WTC11 (cell line): ENCODE measurements around the gene TBPL2. TPM values are rescaled to one million over a fixed set of nuclear protein-coding genes. Genes with fewer than 3 reads are reported as not detected.

Experiments used
- ATAC-seq: fragments of 200-7000 bp; cut with Tn5 transposase; 2 replicates; pipeline ENCODE4 v1.10.0; 2021; ENCODE audit warnings: mild to moderate bottlenecking, moderate library complexity
- CTCF ChIA-PET: fragments of 300-600 bp; sonication (Branson Sonifier 250); formaldehyde crosslinking; loops from one replicate; lab custom pipeline; 2021; ENCODE audit warnings: antibody characterized with exemption; lab: Charles Lee
- POLR2A ChIA-PET: fragments of 350-600 bp; sonication (Branson Sonifier 250); formaldehyde crosslinking; loops from one replicate; lab custom pipeline; 2021; ENCODE audit warnings: antibody characterized with exemption; lab: Charles Lee
- DNase-seq: peaks from one replicate; pipeline ENCODE4 v3.0.0; 2021; ENCODE audit warnings: low spot score
- H3K27ac Mint-ChIP-seq: 2 replicates; pipeline ENCODE4 v1.8.0; 2021; ENCODE audit warnings: mixed read lengths
- H3K27me3 Mint-ChIP-seq: 2 replicates; pipeline ENCODE4 v1.8.0; 2021; ENCODE audit warnings: low read depth, mild to moderate bottlenecking, moderate library complexity, mixed read lengths
- H3K36me3 Mint-ChIP-seq: 2 replicates; pipeline ENCODE4 v1.8.0; 2021; ENCODE audit warnings: mixed read lengths
- H3K4me1 Mint-ChIP-seq: 2 replicates; pipeline ENCODE4 v1.8.0; 2022; ENCODE audit warnings: mixed read lengths
- H3K4me3 Mint-ChIP-seq: 2 replicates; pipeline ENCODE4 v1.8.0; 2021; ENCODE audit warnings: mild to moderate bottlenecking, moderate library complexity, mixed read lengths
- H3K9me3 Mint-ChIP-seq: 2 replicates; pipeline ENCODE4 v1.8.0; 2021; ENCODE audit warnings: mixed read lengths
- CBFB ChIP-seq: sonication (generic); formaldehyde crosslinking; IDR thresholded peaks from 2 replicates; pipeline ENCODE4 v1.8.1; 2022; ENCODE audit warnings: mild to moderate bottlenecking, low read depth, missing genetic modification reagents
- KAT7 ChIP-seq: sonication (generic); formaldehyde crosslinking; IDR thresholded peaks from 2 replicates; pipeline ENCODE4 v1.8.1; 2023; ENCODE audit warnings: missing genetic modification reagents, mild to moderate bottlenecking, borderline replicate concordance
- NFE2L1 ChIP-seq: sonication (generic); formaldehyde crosslinking; IDR thresholded peaks from 2 replicates; pipeline ENCODE4 v1.8.1; 2023; ENCODE audit warnings: missing genetic modification reagents
- NR3C1 ChIP-seq: sonication (generic); formaldehyde crosslinking; conservative IDR thresholded peaks from 2 replicates; pipeline ENCODE4 v1.8.1; 2023; ENCODE audit warnings: low read depth, mild to moderate bottlenecking, missing genetic modification reagents
- PRRX2 ChIP-seq: fragments of 250-450 bp; sonication (Bioruptor Pico); IDR thresholded peaks from 2 replicates; pipeline ENCODE4 v1.8.0; 2021; ENCODE audit warnings: mild to moderate bottlenecking
- TEAD4 ChIP-seq: sonication (generic); formaldehyde crosslinking; IDR thresholded peaks from 2 replicates; pipeline ENCODE4 v1.8.0; 2022; ENCODE audit warnings: mild to moderate bottlenecking, missing genetic modification reagents
- ZNF121 ChIP-seq: sonication (generic); formaldehyde crosslinking; IDR thresholded peaks from 2 replicates; pipeline ENCODE4 v1.8.0; 2023; ENCODE audit warnings: missing genetic modification reagents
- total RNA-seq: library from RNA; stranded (reverse); gene quantifications from 3 replicates; pipeline ENCODE4 v1.2.3, GENCODE V29; 2021
- TF ChIP-seq, protein P1 (sequence below): fragments of 250-450 bp; sonication (Bioruptor Pico); IDR thresholded peaks from 2 replicates; pipeline ENCODE4 v1.9.0; 2021; ENCODE audit warnings: mild to moderate bottlenecking
- TF ChIP-seq, protein P2 (sequence below): sonication (generic); formaldehyde crosslinking; IDR thresholded peaks from 2 replicates; pipeline ENCODE4 v1.8.1; 2023; ENCODE audit warnings: mild to moderate bottlenecking, missing genetic modification reagents
- TF ChIP-seq, protein P3 (sequence below): fragments of 250-450 bp; sonication (Bioruptor Pico); IDR thresholded peaks from 2 replicates; pipeline ENCODE4 v1.9.0; 2021; ENCODE audit warnings: mild to moderate bottlenecking
- TF ChIP-seq, protein P4 (sequence below): fragments of 250-450 bp; sonication (Bioruptor Pico); IDR thresholded peaks from 2 replicates; pipeline ENCODE4 v2.1.2; 2022; ENCODE audit warnings: mild to moderate bottlenecking, moderate library complexity
- TF ChIP-seq, protein P5 (sequence below): sonication (generic); formaldehyde crosslinking; IDR thresholded peaks from 2 replicates; pipeline ENCODE4 v1.8.0; 2022; ENCODE audit warnings: mild to moderate bottlenecking, missing genetic modification reagents
- TF ChIP-seq, protein P6 (sequence below): fragments of 200-600 bp; IDR thresholded peaks from 2 replicates; pipeline ENCODE4 v1.8.0; 2022; ENCODE audit warnings: antibody characterized with exemption
- TF ChIP-seq, protein P7 (sequence below): sonication (generic); formaldehyde crosslinking; IDR thresholded peaks from 2 replicates; pipeline ENCODE4 v1.8.1; 2023; ENCODE audit warnings: mild to moderate bottlenecking, moderate library complexity, missing genetic modification reagents
- TF ChIP-seq, protein P8 (sequence below): sonication (generic); formaldehyde crosslinking; IDR thresholded peaks from 2 replicates; pipeline ENCODE4 v1.8.1; 2023; ENCODE audit warnings: mild to moderate bottlenecking, missing genetic modification reagents, borderline replicate concordance

Gene TBPL2
- total RNA-seq, 1 experiment from 2014 or later: not detected

DNA sequence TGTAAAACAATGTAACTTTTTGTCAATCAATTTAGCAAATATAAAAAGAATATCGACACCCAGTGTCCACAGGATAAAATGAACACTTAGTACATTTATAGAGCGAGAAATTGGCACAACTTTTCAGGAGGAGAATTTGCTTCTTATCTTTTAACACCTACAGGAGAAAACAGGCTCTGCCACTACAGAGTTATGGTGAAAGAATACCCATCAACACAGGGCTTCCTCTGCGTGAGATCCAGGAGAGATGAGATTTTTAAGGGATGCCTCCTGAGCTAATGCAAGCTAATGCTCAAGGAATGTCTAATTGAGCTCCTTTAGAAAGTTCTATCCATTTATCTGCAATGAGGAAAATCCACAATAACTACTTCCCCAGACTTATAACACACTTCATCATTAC, 7.8 kb downstream of the TBPL2 start (continued):
- TF ChIP-seq, protein P1, sequence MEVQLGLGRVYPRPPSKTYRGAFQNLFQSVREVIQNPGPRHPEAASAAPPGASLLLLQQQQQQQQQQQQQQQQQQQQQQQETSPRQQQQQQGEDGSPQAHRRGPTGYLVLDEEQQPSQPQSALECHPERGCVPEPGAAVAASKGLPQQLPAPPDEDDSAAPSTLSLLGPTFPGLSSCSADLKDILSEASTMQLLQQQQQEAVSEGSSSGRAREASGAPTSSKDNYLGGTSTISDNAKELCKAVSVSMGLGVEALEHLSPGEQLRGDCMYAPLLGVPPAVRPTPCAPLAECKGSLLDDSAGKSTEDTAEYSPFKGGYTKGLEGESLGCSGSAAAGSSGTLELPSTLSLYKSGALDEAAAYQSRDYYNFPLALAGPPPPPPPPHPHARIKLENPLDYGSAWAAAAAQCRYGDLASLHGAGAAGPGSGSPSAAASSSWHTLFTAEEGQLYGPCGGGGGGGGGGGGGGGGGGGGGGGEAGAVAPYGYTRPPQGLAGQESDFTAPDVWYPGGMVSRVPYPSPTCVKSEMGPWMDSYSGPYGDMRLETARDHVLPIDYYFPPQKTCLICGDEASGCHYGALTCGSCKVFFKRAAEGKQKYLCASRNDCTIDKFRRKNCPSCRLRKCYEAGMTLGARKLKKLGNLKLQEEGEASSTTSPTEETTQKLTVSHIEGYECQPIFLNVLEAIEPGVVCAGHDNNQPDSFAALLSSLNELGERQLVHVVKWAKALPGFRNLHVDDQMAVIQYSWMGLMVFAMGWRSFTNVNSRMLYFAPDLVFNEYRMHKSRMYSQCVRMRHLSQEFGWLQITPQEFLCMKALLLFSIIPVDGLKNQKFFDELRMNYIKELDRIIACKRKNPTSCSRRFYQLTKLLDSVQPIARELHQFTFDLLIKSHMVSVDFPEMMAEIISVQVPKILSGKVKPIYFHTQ: no peak
- no peak for TF ChIP-seq TEAD4 (CRISPR knock-in tag)
- TF ChIP-seq, protein P2, sequence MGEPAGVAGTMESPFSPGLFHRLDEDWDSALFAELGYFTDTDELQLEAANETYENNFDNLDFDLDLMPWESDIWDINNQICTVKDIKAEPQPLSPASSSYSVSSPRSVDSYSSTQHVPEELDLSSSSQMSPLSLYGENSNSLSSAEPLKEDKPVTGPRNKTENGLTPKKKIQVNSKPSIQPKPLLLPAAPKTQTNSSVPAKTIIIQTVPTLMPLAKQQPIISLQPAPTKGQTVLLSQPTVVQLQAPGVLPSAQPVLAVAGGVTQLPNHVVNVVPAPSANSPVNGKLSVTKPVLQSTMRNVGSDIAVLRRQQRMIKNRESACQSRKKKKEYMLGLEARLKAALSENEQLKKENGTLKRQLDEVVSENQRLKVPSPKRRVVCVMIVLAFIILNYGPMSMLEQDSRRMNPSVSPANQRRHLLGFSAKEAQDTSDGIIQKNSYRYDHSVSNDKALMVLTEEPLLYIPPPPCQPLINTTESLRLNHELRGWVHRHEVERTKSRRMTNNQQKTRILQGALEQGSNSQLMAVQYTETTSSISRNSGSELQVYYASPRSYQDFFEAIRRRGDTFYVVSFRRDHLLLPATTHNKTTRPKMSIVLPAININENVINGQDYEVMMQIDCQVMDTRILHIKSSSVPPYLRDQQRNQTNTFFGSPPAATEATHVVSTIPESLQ (CRISPR knock-in tag): no peak
- TF ChIP-seq, protein P3, sequence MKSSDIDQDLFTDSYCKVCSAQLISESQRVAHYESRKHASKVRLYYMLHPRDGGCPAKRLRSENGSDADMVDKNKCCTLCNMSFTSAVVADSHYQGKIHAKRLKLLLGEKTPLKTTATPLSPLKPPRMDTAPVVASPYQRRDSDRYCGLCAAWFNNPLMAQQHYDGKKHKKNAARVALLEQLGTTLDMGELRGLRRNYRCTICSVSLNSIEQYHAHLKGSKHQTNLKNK (CRISPR knock-in tag): no peak
- TF ChIP-seq, protein P4, sequence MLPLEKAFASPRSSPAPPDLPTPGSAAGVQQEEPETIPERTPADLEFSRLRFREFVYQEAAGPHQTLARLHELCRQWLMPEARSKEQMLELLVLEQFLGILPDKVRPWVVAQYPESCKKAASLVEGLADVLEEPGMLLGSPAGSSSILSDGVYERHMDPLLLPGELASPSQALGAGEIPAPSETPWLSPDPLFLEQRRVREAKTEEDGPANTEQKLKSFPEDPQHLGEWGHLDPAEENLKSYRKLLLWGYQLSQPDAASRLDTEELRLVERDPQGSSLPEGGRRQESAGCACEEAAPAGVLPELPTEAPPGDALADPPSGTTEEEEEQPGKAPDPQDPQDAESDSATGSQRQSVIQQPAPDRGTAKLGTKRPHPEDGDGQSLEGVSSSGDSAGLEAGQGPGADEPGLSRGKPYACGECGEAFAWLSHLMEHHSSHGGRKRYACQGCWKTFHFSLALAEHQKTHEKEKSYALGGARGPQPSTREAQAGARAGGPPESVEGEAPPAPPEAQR (CRISPR knock-in tag): no peak

DNA sequence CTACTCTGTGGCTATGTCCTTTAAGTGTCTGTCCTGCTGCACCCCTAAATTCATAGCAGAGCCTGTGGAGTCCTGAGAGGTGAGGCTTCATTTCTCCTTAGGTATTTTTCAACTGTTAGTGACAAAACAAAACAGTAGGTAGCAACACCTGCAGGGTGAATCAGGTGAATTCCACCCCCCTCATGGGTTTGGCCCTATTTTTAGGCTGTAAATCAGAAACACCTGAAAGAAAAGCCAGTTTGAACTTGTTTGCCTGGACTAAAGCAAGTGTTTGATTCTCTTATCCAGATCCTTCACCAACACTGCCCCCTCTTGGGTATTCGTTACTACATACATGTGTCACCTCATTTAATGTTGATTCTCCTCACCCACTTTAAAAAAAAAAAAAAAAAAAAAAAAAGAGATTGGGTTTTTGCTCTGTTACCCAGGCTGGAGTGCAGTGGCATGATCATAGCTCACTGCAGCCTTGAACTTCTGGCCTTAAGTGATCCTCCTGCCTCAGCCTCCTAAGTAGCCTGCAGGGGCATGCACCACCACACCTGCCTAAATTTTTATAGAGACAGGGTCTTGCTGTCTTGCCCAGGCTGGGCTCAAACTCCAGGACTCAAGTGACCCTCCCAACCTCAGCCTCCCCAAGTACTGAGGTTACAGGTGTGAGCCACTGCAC, 10.3 kb downstream of the TBPL2 start:
- ChIA-PET CTCF (interaction anchor here (0.6 to 4.2 kb wide), 4 partner anchors 9 to 1157 kb away, joined by 3 to 41 read pairs (median 4); no protein-coding TSS in a partner anchor), POLR2A (no interaction called here)
- DNase-seq: no peak
- H3K27ac Mint-ChIP-seq: peak overlapping the region; percentile 95
- peak; percentile 81 for ATAC-seq
- H3K36me3 Mint-ChIP-seq: no peaks in the 10 kb centered on the region
- no peaks in the 10 kb centered on the region for H3K27me3 Mint-ChIP-seq
- H3K9me3 Mint-ChIP-seq: no peaks in the 10 kb centered on the region
- peaks cover 15% of the 10 kb centered on the region for H3K4me1 Mint-ChIP-seq
- H3K4me3 Mint-ChIP-seq: no peak overlapping the region
- TF ChIP-seq, protein P1: no peak
- TF ChIP-seq CBFB (CRISPR knock-in tag) (no peak), NR3C1 (CRISPR knock-in tag) (no peak), NFE2L1 (CRISPR knock-in tag) (no peak), PRRX2 (CRISPR knock-in tag) (no peak), KAT7 (CRISPR knock-in tag) (no peak), ZNF121 (peak; percentile 96)
- TF ChIP-seq, protein P5, sequence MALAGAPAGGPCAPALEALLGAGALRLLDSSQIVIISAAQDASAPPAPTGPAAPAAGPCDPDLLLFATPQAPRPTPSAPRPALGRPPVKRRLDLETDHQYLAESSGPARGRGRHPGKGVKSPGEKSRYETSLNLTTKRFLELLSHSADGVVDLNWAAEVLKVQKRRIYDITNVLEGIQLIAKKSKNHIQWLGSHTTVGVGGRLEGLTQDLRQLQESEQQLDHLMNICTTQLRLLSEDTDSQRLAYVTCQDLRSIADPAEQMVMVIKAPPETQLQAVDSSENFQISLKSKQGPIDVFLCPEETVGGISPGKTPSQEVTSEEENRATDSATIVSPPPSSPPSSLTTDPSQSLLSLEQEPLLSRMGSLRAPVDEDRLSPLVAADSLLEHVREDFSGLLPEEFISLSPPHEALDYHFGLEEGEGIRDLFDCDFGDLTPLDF (CRISPR knock-in tag): no peak
- TF ChIP-seq, protein P6, sequence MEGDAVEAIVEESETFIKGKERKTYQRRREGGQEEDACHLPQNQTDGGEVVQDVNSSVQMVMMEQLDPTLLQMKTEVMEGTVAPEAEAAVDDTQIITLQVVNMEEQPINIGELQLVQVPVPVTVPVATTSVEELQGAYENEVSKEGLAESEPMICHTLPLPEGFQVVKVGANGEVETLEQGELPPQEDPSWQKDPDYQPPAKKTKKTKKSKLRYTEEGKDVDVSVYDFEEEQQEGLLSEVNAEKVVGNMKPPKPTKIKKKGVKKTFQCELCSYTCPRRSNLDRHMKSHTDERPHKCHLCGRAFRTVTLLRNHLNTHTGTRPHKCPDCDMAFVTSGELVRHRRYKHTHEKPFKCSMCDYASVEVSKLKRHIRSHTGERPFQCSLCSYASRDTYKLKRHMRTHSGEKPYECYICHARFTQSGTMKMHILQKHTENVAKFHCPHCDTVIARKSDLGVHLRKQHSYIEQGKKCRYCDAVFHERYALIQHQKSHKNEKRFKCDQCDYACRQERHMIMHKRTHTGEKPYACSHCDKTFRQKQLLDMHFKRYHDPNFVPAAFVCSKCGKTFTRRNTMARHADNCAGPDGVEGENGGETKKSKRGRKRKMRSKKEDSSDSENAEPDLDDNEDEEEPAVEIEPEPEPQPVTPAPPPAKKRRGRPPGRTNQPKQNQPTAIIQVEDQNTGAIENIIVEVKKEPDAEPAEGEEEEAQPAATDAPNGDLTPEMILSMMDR: 0 out of 2 replicates have a peak, but pooled peaks have one; percentile 16
- TF ChIP-seq, protein P7, sequence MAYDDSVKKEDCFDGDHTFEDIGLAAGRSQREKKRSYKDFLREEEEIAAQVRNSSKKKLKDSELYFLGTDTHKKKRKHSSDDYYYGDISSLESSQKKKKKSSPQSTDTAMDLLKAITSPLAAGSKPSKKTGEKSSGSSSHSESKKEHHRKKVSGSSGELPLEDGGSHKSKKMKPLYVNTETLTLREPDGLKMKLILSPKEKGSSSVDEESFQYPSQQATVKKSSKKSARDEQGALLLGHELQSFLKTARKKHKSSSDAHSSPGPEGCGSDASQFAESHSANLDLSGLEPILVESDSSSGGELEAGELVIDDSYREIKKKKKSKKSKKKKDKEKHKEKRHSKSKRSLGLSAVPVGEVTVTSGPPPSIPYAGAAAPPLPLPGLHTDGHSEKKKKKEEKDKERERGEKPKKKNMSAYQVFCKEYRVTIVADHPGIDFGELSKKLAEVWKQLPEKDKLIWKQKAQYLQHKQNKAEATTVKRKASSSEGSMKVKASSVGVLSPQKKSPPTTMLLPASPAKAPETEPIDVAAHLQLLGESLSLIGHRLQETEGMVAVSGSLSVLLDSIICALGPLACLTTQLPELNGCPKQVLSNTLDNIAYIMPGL (CRISPR knock-in tag): no peak
- TF ChIP-seq, protein P8, sequence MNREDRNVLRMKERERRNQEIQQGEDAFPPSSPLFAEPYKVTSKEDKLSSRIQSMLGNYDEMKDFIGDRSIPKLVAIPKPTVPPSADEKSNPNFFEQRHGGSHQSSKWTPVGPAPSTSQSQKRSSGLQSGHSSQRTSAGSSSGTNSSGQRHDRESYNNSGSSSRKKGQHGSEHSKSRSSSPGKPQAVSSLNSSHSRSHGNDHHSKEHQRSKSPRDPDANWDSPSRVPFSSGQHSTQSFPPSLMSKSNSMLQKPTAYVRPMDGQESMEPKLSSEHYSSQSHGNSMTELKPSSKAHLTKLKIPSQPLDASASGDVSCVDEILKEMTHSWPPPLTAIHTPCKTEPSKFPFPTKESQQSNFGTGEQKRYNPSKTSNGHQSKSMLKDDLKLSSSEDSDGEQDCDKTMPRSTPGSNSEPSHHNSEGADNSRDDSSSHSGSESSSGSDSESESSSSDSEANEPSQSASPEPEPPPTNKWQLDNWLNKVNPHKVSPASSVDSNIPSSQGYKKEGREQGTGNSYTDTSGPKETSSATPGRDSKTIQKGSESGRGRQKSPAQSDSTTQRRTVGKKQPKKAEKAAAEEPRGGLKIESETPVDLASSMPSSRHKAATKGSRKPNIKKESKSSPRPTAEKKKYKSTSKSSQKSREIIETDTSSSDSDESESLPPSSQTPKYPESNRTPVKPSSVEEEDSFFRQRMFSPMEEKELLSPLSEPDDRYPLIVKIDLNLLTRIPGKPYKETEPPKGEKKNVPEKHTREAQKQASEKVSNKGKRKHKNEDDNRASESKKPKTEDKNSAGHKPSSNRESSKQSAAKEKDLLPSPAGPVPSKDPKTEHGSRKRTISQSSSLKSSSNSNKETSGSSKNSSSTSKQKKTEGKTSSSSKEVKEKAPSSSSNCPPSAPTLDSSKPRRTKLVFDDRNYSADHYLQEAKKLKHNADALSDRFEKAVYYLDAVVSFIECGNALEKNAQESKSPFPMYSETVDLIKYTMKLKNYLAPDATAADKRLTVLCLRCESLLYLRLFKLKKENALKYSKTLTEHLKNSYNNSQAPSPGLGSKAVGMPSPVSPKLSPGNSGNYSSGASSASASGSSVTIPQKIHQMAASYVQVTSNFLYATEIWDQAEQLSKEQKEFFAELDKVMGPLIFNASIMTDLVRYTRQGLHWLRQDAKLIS (CRISPR knock-in tag): no peak
